ENCODE results near the gene RBMXL3.
"Not testable (repeated sequence)": the region's sequence is repeated elsewhere in the genome, so short reads cannot be mapped to it uniquely, and the experiment has no call there.

The RBMXL3 gene

GRCh38 chrX:115189110-115189509, at the start of gene RBMXL3:
Gene RBMXL3, plus strand, starts transcription at chrX:115189410. Its CDS starts 32 bp downstream, at chrX:115189442.
- DNase-seq (ENCODE audit: low spot score): no peak

- DNase-seq (ENCODE audit: low spot score): no peak
Measured at GRCh38 chrX:115142057-115142456, 47.2 kb upstream of the RBMXL3 start.

DNA sequence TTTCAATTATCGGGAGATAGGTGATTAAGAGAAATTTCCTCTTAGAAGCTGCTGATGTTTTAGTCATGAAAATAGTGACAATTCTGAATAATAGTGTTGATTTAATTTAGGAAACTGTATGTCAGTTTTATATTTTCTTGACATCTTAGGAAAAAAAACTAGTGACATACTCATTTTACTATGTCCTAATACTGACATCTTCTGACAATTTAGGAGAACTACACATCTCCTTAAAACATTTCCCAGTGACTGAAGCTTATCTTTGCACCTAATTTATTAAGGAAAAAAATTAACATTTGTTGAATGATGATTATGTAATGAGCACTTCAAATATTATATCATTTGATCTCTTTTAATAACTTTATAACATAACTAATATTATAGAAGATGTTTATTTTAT, 42.0 kb upstream of the RBMXL3 start:
- peak; percentile 52 for DNase-seq (ENCODE audit: low spot score)

DNA sequence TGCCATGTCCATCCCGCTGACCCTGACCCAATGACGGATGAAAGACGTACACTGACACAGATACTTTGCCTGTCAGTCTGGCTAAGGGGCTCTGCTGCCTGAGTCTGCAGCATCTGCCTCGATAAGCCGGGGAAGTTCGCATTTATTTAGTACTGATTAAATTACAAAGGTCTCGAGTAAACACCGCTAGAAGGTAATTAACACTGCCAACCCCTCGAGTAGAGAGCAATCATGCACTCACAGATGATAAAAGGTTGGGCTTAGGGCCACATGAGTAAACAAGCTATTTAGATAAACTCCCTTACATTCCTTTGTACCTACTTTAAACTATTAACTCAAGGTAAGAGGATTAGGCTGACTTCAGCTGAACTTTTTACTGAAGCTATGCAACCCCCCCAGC, 16.0 kb upstream of the RBMXL3 start:
- DNase-seq (ENCODE audit: low spot score): no peak

GRCh38 chrX:115174548-115174947, 14.7 kb upstream of the RBMXL3 start:
- no peak for DNase-seq (ENCODE audit: low spot score)

DNA sequence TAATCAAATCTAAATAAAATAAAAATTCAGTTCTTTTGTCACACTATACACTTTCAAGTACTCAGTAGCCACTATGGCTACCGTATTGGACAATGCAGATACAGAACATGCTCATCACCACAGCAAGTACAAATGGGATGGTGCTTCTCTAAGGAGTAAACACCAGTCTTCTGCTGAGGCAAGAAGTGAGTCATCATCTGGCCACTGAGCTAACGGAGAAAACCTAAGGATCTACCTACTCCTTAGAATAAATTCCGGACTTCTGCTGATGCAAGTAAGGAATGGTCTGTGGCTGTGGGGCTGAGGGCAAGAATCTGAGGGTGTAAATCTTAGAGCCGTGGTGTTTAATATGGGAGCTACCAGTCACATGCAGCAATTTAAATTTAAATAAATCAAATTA, 11.3 kb upstream of the RBMXL3 start:
- no peak for DNase-seq (ENCODE audit: low spot score)

DNA sequence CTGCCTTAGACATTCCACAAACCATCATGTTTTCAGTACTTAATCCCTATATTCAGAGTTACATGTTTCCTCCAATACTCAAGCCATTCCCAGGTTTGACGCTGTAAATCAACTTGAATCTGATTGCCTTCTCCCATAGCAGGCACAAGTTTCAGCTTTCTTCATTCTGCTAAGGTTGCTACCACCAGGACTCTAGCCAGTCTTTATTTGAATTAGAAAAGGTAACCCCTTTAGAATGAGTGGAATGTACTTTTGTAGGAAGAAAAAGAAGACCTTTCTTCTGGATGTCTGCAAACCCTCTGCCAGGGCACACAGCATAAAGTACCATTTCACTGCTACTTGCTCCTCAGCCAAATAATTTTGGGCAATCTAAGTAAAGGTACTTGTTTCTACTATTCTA, 10.7 kb upstream of the RBMXL3 start:
- DNase-seq (ENCODE audit: low spot score): no peak

GRCh38 chrX:115183980-115184379, 5.2 kb upstream of the RBMXL3 start:
- DNase-seq (ENCODE audit: low spot score): no peak

- no peak for DNase-seq (ENCODE audit: low spot score)
Measured at GRCh38 chrX:115189646-115190635, 731 bp downstream of the RBMXL3 start.

DNA sequence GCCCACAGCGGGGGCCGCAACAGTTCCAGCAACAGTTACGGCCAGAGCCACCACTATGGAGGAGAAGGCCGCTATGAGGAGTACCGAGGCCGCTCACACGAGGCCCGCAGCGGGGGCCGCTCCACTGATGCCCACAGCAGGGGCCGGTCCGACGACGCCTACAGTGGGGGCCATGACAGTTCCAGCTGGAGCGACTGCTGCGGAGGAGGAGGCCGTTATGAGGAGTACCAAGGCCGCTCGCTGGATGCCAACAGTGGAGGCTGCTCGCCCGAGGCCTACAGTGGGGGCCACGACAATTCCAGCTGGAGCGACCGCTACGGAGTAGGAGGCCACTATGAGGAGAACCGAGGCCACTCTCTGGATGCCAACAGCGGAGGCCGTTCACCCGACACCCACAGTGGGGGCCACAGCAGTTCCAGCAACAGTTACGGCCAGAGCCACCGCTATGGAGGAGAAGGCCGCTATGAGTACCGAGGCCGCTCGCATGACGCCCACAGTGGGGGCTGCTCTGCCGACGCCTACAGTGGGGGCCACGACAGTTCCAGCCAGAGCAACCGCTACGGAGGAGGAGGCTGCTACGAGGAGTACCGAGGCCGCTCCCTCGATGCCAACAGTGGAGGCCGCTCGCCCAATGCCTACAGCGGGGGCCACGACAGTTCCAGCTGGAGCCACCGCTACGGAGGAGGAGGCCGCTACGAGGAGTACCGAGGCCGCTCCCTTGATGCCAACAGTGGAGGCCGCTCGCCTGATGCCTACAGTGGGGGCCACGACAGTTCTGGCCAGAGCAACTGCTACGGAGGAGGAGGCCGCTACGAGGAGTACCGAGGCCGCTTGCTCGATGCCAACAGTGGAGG, 1.7 kb downstream of the RBMXL3 start:
- DNase-seq (ENCODE audit: low spot score): no peak

- DNase-seq (ENCODE audit: low spot score): no peak
Measured at GRCh38 chrX:115191490-115192243, 2.5 kb downstream of the RBMXL3 start.

- no peak for DNase-seq (ENCODE audit: low spot score)
Measured at GRCh38 chrX:115192244-115192700, 3.1 kb downstream of the RBMXL3 start.

- DNase-seq (ENCODE audit: low spot score): no peak
Measured at GRCh38 chrX:115204040-115204439, 14.8 kb downstream of the RBMXL3 start.

GRCh38 chrX:115209547-115209946, 20.3 kb downstream of the RBMXL3 start:
- not testable (repeated sequence) for DNase-seq (ENCODE audit: low spot score)

- no peak for DNase-seq (ENCODE audit: low spot score)
Measured at GRCh38 chrX:115214151-115214550, 24.9 kb downstream of the RBMXL3 start.

DNA sequence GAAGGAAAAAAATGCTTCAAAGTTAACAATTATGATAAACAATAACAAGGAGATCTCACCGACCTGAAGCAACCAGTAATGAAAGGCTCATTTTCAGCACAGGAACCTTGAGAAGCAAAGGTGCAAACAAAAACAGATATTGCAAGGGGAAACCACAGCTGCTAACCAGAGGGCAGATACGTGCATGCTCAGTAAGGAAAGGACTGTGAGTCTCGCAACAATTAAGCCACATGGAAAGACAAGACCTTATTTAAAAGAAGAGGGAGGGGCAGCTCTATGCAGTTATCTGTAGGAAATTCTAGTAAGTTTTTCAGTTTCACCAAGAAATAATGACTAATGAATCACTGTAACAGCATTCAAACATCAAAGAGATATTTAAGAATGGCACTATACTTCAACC, 25.4 kb downstream of the RBMXL3 start:
- no peak for DNase-seq (ENCODE audit: low spot score)

GRCh38 chrX:115217346-115217745, 28.1 kb downstream of the RBMXL3 start:
- DNase-seq (ENCODE audit: low spot score): not testable (repeated sequence)

- DNase-seq (ENCODE audit: low spot score): no peak
Measured at GRCh38 chrX:115226929-115227328, 37.7 kb downstream of the RBMXL3 start.

GRCh38 chrX:115229337-115230003, 40.3 kb downstream of the RBMXL3 start:
- no peak for DNase-seq (ENCODE audit: low spot score)

DNA sequence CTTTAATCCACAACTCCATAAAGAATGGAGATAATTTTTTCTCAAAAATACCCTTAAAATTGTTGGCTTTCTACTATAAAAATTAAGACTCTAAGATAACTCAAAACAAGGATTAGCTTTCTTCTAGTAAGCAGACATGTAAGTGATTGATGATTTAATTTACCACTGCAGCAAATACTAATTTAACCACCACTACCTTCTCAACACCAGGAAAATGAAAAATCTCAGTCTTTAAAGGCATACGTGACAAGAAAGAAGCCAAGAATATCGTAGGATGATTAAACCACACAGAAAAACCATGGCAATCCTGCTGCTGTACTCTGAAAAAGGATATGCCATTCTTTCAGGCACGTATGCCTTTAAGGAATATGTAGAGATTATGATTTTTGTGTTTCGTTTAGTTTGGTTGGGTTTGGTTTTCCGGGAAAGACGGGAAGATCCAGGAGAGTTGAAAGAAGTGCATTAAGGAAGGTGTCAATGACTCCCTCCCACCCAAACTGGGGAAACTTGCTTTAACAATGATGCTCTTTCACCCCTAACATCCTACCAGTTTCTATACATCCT, 43.8 kb downstream of the RBMXL3 start:
- DNase-seq (ENCODE audit: low spot score): peak; percentile 13
